Astrocyte of the cerebellum (primary cell): ENCODE measurements around the gene INPP4A.

Experiments used
- DNase-seq: peaks from one replicate; pipeline ENCODE4 v3.0.0-alpha.2; 2011; ENCODE audit warnings: low read depth
- H3K4me3 ChIP-seq: 2 replicates; pipeline ENCODE4 v1.5.1; 2011; ENCODE audit warnings: mild to moderate bottlenecking, low read depth, low read length, moderate library complexity
- in situ Hi-C: cut with HindIII; loops from 2 replicates; pipeline ENCODE4 v1.10.0; 2017; ENCODE audit warnings: low sequenced_read_pairs
- TF ChIP-seq, protein P1 (sequence below): IDR thresholded peaks from 2 replicates; pipeline ENCODE4 v1.5.1; 2012; ENCODE audit warnings: low read length, low read depth, moderate library complexity, mild to moderate bottlenecking; ENCODE audit errors: missing control alignments

INPP4A gene

DNA sequence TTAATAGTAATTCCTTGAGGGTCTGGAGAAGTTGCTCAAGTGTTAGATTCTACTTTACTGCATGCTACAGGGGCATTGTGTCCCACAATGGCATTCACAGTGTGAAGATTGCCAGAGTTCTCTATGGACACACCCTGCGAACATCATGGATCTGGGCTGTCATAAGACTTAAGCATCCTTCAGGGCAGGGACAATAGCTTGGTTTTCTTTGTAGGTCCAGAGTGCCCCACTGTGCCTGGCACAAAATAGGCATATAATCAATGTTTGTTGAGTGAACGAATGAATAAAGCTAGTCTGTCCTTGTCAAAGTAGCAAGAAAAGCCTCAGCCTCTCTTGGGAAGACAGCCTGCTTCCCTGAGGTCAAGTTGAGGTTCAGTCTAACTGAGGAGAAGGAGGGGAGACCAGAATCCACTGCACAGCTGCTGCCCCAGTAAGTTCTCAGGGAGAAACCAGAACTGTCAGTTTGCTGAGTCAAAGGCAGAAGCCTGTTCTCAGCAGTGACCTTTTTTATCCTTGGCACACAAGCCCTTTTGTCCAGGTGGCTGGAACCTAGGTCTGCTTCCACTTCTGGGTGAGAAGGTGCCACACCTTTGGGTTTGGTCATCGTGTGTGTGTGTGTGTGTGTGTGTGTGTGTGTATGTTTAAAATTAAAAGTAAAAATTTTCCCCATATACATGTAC lies 15.0 kb downstream of the INPP4A start:
- in situ Hi-C loops: no loop called here
- TF ChIP-seq, protein P1, sequence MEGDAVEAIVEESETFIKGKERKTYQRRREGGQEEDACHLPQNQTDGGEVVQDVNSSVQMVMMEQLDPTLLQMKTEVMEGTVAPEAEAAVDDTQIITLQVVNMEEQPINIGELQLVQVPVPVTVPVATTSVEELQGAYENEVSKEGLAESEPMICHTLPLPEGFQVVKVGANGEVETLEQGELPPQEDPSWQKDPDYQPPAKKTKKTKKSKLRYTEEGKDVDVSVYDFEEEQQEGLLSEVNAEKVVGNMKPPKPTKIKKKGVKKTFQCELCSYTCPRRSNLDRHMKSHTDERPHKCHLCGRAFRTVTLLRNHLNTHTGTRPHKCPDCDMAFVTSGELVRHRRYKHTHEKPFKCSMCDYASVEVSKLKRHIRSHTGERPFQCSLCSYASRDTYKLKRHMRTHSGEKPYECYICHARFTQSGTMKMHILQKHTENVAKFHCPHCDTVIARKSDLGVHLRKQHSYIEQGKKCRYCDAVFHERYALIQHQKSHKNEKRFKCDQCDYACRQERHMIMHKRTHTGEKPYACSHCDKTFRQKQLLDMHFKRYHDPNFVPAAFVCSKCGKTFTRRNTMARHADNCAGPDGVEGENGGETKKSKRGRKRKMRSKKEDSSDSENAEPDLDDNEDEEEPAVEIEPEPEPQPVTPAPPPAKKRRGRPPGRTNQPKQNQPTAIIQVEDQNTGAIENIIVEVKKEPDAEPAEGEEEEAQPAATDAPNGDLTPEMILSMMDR: no peak
- no peak overlapping the region for H3K4me3 ChIP-seq
- no peak for DNase-seq

DNA sequence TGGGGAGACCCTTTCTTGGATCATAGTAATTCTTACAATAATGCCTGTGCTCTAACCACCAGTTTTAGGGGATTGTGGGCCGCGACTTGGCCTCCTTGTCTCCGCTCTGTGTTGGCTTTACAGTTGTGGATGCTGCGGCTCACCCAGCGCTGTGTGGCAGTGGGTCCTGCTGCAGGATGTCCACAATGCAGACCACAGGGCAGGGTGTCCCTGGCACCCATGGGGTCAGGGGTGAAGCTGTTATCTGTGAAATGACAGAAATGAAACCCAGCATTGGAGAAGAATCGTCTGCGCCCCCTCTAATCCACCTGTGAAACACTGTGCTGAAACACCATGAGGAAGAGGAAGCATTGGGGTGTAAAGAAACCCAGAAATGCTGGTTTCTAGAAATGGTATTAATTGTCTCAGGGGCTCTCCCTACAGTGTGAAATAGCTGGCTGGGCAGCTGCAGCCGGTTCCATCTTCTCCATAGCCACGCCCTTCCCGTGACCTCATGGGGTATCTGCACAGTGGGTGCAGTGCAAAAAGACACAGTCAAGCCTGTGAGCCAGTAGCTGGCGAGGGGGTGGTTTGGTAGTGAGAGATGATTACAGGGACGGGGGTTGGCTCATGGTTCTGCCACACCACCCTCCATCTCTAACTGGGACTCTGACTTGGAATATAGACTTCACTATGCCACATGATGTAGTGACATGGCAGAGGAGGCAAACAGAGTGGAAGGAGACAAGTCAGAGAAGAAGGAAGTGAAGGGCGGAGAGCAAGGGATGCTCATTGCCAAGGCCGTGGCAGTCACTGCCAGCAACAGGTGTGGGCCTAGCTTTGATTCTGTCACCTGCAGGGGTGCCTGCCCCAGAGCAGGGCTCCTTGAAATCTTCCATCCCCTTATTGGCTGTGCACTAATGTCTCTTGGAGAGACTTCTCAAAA lies 16.2 kb downstream of the INPP4A start:
- no peak for DNase-seq
- in situ Hi-C loops: no loop called here
- TF ChIP-seq, protein P1: no peak
- no peak overlapping the region for H3K4me3 ChIP-seq

DNA sequence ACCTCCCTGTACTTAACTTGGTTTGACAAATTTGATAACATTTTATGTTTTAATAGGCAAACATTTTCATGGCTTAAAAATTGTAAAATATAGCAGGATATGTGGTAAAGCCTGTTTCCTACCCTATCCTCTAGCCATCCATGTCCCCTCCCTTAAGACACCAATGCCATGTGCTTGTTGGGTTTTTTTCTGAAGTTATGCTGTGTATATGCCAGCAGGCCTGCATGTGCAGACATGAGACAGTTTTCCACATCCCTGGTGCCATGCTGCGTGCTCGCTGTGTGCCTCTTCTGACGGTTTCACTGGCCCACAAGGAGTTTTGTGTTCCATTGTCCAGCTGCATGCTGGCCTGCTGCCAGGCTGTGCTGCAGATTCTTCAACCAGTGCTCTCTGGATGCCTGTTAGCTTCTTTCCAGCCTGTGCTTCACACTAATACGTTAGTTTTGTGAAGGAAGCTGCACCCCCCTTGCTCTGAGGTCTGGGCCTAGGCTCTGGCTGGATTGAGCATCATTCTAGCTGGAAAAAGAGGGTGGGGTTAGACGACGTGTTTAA lies 16.9 kb downstream of the INPP4A start:
- DNase-seq: no peak
- in situ Hi-C loops: no loop called here
- H3K4me3 ChIP-seq: no peak overlapping the region
- TF ChIP-seq, protein P1: no peak

DNA sequence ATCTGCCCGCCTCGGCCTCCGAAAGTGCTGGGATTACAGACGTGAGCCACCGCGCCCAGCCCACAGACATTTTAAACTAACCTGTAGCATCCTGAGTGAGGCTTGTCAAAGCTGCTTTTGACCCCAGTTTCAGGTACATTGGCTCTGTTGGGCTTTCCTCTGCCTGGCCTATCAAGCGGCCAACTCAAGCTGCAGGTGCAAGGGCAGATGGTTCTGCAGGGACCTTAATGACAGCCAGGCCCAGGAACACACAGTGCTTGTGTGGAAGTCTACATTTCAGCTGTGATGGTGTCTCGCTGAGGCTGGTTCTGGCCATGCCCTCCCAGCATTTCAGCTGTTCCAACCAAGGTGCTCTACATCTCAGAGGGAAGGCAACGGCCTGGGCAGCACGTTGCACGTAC lies 18.4 kb downstream of the INPP4A start:
- DNase-seq: no peak
- no peak overlapping the region for H3K4me3 ChIP-seq
- in situ Hi-C loops: no loop called here
- TF ChIP-seq, protein P1: no peak

DNA sequence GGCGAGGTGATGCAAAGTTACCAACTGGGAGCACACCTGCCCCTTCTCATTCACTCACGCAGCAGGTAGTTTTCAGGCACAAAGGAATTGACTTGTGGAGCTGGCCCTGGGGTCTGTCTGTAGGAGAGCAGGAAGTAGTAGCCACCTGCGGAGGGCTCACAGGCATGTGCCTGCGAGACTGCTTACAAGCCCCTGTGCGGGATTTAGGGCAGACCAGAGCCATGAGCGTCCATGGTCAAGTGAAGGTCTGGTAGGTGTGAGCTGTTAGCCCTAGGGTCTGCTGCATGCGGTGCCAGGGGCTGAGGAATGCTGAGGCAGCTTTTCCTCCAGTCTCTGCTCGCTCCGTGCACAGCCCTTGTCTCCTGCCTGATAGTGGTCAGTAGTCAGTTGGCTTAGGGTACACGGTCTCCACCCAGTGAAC lies 18.9 kb downstream of the INPP4A start:
- DNase-seq: no peak
- in situ Hi-C loops: no loop called here
- no peak overlapping the region for H3K4me3 ChIP-seq
- TF ChIP-seq, protein P1: no peak

DNA sequence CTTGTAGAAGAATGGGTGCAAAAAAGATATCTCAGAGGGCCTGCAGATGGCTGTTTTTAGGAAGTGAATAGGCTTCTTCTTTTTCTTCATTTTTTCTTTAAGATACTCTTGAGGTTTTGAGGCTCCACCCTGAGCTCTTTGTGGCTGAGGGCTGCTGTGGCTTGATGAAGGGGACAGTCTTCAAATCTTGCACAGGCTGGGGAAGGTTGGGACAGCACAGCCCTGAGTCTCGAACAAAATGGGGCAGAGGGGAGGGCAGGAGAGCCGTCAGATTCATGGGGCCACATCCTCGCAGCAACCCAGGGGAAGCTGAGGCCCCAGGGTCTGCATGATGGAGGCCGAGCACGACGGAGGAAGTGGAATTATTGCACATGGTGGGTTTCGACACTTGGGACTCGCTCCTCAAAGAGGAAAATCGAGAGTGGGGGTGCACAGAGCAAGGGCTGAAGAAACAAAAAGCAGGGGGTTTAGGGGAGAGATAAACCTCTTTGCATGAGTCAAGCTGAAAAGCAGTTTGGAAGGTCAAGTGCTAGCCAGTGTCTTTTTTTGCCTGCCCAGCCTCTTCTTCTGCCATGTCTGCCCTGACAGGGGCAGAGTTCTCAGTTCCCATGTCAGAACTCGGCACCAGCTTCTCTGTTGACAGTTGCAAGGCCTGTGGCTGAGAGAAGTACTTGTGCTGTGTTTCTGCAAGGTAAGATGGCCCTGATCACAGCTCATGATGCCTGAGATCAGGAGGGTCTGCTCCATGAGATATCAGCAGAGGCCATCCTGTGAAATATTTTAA lies 19.5 kb downstream of the INPP4A start:
- TF ChIP-seq, protein P1: no peak
- in situ Hi-C loops: no loop called here
- no peak for DNase-seq
- H3K4me3 ChIP-seq: no peak overlapping the region
